ENCODE measurements around the gene OMA1.
A peak's percentile ranks its signal among the peaks of the same experiment; 100 is the strongest.
"Not testable (repeated sequence)": the region's sequence is repeated elsewhere in the genome, so short reads cannot be mapped to it uniquely, and the experiment has no call there.

Gene OMA1

DNA sequence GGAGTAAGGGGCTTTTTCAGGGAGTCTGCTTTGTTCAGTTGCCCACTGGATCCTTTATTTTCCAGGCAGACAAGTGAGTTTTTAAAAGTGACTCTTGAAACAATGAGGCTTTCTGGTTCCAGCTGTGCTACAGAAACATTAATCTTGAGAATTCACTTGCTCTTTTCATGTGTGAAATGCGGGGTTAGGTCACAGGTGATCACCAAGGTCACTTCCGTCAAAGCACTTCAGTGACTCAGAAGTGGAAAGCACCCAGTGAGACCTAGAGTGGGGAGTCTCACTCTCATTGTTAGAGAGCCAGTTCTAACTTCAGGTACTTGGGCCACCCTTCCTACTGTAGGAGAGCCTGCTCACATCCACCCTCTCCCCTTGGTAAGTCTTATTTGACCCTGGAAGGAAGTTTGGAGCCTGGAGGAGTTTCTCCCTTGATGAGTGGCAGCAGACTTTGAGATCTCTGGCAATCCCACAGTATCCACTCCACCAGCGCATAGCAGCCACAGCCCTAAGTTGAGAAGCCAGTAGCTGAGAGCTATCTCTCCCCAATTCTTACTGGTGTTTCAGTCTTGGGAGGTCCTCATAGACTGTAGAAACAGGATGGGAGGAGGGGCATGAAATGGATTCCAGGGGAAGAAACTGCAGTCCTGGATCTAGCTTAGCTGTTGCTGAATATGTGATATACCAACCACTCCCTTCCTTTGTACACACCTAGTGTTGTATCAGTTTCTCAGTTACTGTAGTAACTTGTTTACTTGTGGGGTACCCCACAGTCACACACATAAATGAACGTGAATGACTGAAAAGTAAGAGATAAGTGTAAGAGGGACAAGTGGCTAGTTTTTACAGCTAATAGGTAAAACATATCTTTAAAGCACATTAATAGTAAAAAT lies 27.4 kb upstream of the OMA1 start:
- no peak for DNase-seq (ENCODE audit: low read depth)

GRCh38 chr1:58573138-58573537 lies 26.6 kb upstream of the OMA1 start:
- no peak for DNase-seq (ENCODE audit: low read depth)

GRCh38 chr1:58572690-58573089 lies 26.2 kb upstream of the OMA1 start:
- DNase-seq (ENCODE audit: low read depth) = no peak

- no peak for DNase-seq (ENCODE audit: low read depth)
Measured at GRCh38 chr1:58571616-58572015, 25.1 kb upstream of the OMA1 start.

- DNase-seq (ENCODE audit: low read depth) = no peak
Measured at GRCh38 chr1:58570817-58571216, 24.3 kb upstream of the OMA1 start.

GRCh38 chr1:58570094-58570493 lies 23.6 kb upstream of the OMA1 start:
- DNase-seq (ENCODE audit: low read depth) = no peak

- no peak for DNase-seq (ENCODE audit: low read depth)
Measured at GRCh38 chr1:58568911-58569310, 22.4 kb upstream of the OMA1 start.

DNA sequence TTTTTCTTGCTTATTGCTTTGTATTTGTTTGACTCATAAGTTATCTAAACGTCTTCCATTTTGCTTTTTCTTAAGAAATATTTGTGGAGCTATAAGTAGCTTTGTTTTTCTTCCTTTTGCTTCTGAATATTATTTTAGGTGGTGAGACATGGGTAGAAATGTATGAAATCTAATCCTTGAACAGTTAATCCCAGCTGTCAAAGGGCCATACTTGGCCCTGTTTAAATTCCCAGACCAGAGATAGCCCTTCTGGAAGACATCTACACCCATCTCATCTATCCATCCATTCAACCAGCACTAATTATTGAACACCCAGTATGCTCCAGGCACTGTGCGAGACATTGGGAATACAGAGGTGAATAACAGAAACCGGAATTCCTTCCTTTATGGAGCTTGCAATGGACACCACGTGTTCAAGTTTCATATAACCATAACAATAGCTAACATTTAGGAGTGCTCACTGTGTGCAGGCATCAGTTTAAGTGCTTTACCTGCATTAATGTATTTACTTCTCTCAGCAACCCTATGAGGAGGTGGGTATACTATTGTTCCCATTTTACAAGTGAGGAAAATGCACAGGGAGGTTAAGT lies 21.8 kb upstream of the OMA1 start:
- DNase-seq (ENCODE audit: low read depth) = no peak

- no peak for DNase-seq (ENCODE audit: low read depth)
Measured at GRCh38 chr1:58566339-58566738, 19.8 kb upstream of the OMA1 start.

GRCh38 chr1:58563715-58564114 lies 17.2 kb upstream of the OMA1 start:
- not testable (repeated sequence) for DNase-seq (ENCODE audit: low read depth)

- DNase-seq (ENCODE audit: low read depth) = no peak
Measured at GRCh38 chr1:58561633-58562032, 15.1 kb upstream of the OMA1 start.

- DNase-seq (ENCODE audit: low read depth) = no peak
Measured at GRCh38 chr1:58555393-58555792, 8.9 kb upstream of the OMA1 start.

- DNase-seq (ENCODE audit: low read depth) = no peak
Measured at GRCh38 chr1:58551186-58552140, 4.9 kb upstream of the OMA1 start.

- not testable (repeated sequence) for DNase-seq (ENCODE audit: low read depth)
Measured at GRCh38 chr1:58549291-58549690, 2.8 kb upstream of the OMA1 start.

DNA sequence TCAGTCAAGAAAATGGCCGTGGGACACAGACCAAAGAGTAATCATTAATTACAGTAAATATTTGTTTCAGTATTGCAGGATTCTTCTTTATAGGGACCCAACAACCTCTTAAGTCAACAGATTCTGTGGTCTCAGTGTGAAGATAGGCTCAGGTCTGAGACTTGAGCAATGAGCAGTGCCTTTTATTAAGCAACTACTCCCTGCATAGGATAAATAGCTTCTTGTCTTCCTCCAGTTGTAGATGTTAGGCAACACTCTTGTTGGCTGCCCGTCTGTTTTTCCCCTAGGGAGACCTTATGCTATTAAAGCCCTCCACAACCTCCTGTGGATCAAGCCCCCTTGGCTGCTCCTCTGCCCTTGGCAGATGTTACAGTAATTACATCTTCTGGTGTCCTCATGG lies 1.8 kb upstream of the OMA1 start:
- DNase-seq (ENCODE audit: low read depth) = no peak

- peak; percentile 57 for DNase-seq (ENCODE audit: low read depth)
Measured at GRCh38 chr1:58545591-58546519, 671 bp downstream of the OMA1 start.

DNA sequence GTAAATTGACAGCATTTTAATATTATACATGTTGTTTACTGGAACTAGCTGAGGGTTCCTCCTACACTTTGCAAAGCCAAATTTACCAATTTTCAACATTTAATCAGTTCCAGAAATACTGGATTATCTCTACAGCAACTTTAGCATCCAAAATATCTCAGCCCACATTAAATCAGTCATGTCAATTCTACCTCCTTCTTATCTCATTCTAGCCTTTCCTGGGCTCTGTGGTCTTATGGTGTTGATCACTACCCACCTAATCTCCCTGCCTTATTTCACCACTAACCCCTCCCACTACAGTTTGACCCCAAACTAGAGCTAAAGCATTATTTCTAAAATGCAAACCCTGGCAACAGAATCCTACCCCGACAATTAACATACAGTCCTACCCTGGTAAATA lies 3.3 kb downstream of the OMA1 start:
- no peak for DNase-seq (ENCODE audit: low read depth)

DNA sequence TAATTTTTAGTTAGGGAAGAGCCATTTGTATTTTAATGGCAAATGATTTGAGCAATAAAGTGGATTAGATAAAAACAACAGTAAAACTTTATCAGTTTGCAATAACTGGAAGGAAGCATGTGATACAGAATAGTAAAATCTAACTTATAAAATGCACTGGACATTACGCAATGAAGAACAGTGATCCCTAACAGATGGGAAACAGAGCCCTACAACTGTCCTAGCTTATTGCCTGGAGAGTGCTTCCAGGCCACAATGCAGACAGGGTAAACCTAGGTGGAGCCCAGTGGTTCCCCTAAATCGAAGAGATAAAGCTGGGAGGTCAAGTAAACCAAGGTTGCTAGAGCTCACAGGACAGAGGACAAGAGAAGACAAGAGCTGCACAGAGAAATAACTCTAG lies 7.0 kb downstream of the OMA1 start:
- no peak for DNase-seq (ENCODE audit: low read depth)

DNA sequence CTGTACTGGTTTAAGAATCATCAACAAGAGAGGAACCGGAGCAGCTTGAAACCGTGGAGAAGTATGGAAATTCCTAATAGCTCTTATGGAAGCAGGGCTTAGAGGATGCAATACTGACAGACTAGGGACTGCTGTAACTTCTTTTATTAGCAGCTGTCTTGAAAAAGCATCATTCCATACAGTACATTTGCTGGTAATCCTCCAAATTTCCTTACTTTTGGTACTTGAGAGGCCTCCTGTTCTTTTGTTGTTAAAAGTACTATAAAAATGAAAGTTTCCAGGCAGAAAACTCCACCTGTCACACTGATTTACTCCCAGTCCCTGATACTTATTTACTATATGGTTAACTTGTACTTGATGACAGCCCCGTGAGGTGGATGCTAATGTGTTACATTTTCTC lies 7.7 kb downstream of the OMA1 start:
- DNase-seq (ENCODE audit: low read depth) = no peak

DNA sequence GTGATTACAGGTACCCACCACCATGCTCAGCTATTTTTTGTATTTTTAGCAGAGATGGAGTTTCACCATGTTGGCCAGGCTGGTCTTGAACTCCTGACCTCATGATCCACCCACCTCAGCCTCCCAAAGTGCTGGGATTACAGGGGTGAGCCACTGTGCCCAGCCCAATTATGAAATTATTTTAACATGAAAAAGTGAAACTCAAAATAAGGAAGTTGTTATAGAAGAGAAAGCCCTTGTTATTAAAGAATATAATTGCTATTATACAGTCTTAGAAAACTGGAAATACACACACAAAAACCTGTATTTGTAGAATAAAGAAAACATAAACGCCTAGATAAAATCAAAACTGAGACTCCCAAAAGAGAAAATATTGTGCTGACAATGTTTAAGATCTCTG lies 14.7 kb downstream of the OMA1 start:
- not testable (repeated sequence) for DNase-seq (ENCODE audit: low read depth)

DNA sequence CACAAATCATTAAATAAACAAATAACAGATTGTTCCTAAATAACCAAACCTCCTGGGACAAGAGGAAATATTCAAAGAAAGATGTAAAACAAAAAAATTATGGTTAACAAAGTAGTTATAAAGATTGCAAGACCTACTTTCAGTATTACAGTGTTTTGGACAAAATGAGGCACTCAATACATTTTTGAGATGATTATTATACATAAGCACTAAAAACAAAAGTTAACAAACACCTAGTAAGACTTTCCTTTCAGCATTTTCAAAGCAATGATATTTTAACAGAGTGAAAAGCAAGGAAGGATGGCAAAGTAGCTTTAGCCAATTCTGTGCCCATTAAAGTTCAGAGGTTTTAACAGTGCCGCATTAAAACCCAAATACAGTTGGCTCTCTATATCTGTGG lies 17.2 kb downstream of the OMA1 start:
- DNase-seq (ENCODE audit: low read depth) = no peak
